HG03565 (cell line): ENCODE data around the gene ZNF516.

Experiments used
- ATAC-seq: cut with Tn5 transposase; IDR thresholded peaks from one replicate; pipeline ENCODE4 v1.9.1; 2021; ENCODE audit warnings: mild to moderate bottlenecking, moderate library complexity; ENCODE audit not compliant: unreplicated experiment

Gene ZNF516

GRCh38 chr18:76384861-76385680 lies 110.0 kb downstream of the ZNF516 start:
- ATAC-seq = no peak

GRCh38 chr18:76384114-76384790 lies 110.8 kb downstream of the ZNF516 start:
- ATAC-seq = no peak

GRCh38 chr18:76383636-76384035 lies 111.4 kb downstream of the ZNF516 start:
- no peak for ATAC-seq

GRCh38 chr18:76382275-76382674 lies 112.8 kb downstream of the ZNF516 start:
- no peak for ATAC-seq

GRCh38 chr18:76380791-76381405 lies 114.1 kb downstream of the ZNF516 start:
- ATAC-seq = no peak

GRCh38 chr18:76380127-76380729 lies 114.8 kb downstream of the ZNF516 start:
- ATAC-seq = no peak

GRCh38 chr18:76379226-76380126 lies 115.6 kb downstream of the ZNF516 start:
- ATAC-seq = no peak

GRCh38 chr18:76378526-76379215 lies 116.4 kb downstream of the ZNF516 start:
- no peak for ATAC-seq

- ATAC-seq = no peak
Measured at GRCh38 chr18:76377359-76377756, 117.7 kb downstream of the ZNF516 start.

- ATAC-seq = no peak
Measured at GRCh38 chr18:76376668-76377358, 118.2 kb downstream of the ZNF516 start.

- no peak for ATAC-seq
Measured at GRCh38 chr18:76376225-76376624, 118.8 kb downstream of the ZNF516 start.

GRCh38 chr18:76374330-76375281 lies 120.4 kb downstream of the ZNF516 start:
- ATAC-seq = peak; percentile 91

- ATAC-seq = no peak
Measured at GRCh38 chr18:76373297-76373696, 121.7 kb downstream of the ZNF516 start.

- no peak for ATAC-seq
Measured at GRCh38 chr18:76371301-76372203, 123.5 kb downstream of the ZNF516 start.

GRCh38 chr18:76370686-76371085 lies 124.4 kb downstream of the ZNF516 start:
- no peak for ATAC-seq

- no peak for ATAC-seq
Measured at GRCh38 chr18:76370201-76370600, 124.8 kb downstream of the ZNF516 start.

GRCh38 chr18:76369791-76370190 lies 125.3 kb downstream of the ZNF516 start:
- no peak for ATAC-seq
